ENCODE data around the gene ZBTB45. TPM values are rescaled to one million over a fixed set of nuclear protein-coding genes. Genes with fewer than 3 reads are reported as not detected.
"Not testable (repeated sequence)": the region's sequence is repeated elsewhere in the genome, so short reads cannot be mapped to it uniquely, and the experiment has no call there.

The ZBTB45 gene
- total and polyA plus RNA-seq, 2 experiments from 2014 or later, result 26.3 to 29.4 TPM

DNA sequence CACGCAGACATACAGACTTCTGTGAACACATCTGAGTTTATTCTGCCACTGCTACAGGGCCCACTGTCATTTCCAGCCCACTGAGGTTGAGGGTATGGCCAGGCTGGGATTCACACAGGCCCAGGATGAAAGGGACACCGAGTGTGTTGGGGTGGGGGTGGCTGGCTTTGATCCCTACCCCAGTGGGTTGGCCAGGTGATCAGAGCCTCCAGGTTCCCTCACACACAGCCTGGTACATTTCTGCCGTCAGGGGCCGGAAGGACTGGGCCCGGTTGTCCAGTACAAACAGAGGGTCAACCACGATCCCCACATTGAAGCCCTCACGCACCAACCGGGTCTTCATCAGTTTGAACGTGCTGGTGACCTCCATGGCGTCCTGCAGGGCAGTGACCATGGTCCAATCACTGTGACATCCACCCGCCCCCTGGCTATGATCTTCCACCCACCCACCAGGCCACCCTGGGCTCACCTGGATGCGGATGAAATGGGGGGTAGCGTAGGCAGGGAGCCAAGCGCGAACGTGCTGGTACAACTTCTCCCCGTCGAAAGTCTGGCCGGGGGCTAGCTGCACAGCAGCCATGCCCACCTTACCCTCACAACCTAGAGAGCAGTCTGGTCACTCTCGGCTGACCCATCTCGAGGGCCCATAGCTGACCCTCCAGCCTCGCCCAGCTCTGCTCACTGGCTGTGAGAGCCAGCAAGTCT, 21.1 kb downstream of the ZBTB45 start:
- no peaks in the 10 kb centered on the region for H3K36me3 ChIP-seq
- H3K27me3 ChIP-seq, result no peaks in the 10 kb centered on the region
- no peak overlapping the region for H3K27ac ChIP-seq
- peak overlapping the region; percentile 36 for H3K4me3 ChIP-seq
- no peak for TF ChIP-seq CTCF (IDR thresholded peaks at IDR 0.05; ENCODE audit: low read depth, low read length)
- H3K4me1 ChIP-seq (ENCODE audit: low read depth), result peaks cover 9% of the 10 kb centered on the region
- no peak for DNase-seq (ENCODE audit: low read depth in 1 of 2, low spot score in 1 of 2)
- no peaks in the 10 kb centered on the region for H3K9me3 ChIP-seq (ENCODE audit: low read depth)

DNA sequence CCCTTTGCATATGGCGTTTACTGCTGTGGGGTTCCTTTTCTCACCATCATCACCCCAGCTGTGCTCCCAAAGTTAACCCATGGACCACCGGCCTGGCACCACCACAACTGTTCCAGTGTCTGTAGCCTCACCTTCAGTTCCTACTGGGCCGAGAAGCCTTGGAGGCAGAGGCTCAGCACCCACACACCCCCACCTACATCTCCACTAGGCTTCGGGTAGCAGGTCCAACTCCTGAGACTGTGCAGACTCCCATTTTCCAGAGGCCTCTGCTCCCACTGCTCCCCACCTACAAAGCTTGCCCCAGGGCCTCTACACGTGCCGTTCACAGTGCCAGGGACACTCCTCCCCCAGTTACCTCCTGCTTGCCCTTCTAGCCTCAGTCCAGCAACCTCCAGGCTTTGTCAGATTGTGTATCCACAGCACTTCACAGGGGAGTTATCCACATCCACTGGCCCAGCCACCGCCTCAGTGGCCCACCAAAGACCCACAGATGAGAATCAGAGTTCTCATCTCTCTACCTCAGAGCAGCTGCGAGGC, 21.9 kb downstream of the ZBTB45 start:
- DNase-seq (ENCODE audit: low read depth in 1 of 2, low spot score in 1 of 2), result no peak
- no peak for TF ChIP-seq CTCF (IDR thresholded peaks at IDR 0.05; ENCODE audit: low read depth, low read length)
- no peaks in the 10 kb centered on the region for H3K9me3 ChIP-seq (ENCODE audit: low read depth)
- H3K4me1 ChIP-seq (ENCODE audit: low read depth), result peaks cover 9% of the 10 kb centered on the region
- no peak overlapping the region for H3K27ac ChIP-seq
- no peak overlapping the region for H3K4me3 ChIP-seq
- no peaks in the 10 kb centered on the region for H3K36me3 ChIP-seq
- H3K27me3 ChIP-seq, result no peaks in the 10 kb centered on the region

GRCh38 chr19:58492265-58492664, 27.3 kb downstream of the ZBTB45 start:
- no peak for TF ChIP-seq CTCF (IDR thresholded peaks at IDR 0.05; ENCODE audit: low read depth, low read length)
- no peak overlapping the region for H3K27ac ChIP-seq
- DNase-seq (ENCODE audit: low read depth in 1 of 2, low spot score in 1 of 2), result no peak
- no peaks in the 10 kb centered on the region for H3K9me3 ChIP-seq (ENCODE audit: low read depth)
- H3K36me3 ChIP-seq, result no peaks in the 10 kb centered on the region
- no peak overlapping the region for H3K4me3 ChIP-seq
- H3K4me1 ChIP-seq (ENCODE audit: low read depth), result no peaks in the 10 kb centered on the region
- H3K27me3 ChIP-seq, result no peaks in the 10 kb centered on the region

DNA sequence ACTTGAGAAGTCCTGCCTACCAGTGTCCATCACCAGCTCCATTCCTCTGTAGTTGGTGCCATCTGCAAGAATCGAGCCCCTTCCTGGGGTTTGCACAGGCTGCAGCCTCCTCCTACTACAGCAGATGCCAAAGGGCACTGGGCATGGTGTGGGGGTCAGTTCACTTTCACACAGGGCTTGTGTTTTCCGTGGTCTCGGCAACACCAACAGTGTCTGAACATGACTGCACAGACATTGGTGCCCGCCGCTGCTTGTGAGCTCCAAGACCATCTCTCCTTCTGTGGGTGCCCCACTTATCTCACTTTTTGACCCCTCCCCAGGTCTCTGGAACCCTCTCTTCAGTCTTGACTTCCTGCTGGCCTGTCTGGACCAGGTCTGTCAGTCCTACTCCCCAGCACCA, 28.2 kb downstream of the ZBTB45 start:
- Histone ChIP-seq H3K36me3 (no peaks in the 10 kb centered on the region), H3K4me1 (ENCODE audit: low read depth) (no peaks in the 10 kb centered on the region), H3K9me3 (ENCODE audit: low read depth) (no peaks in the 10 kb centered on the region), H3K4me3 (no peak overlapping the region), H3K27me3 (no peaks in the 10 kb centered on the region), H3K27ac (no peak overlapping the region)
- DNase-seq (ENCODE audit: low read depth in 1 of 2, low spot score in 1 of 2), result no peak
- no peak for TF ChIP-seq CTCF (IDR thresholded peaks at IDR 0.05; ENCODE audit: low read depth, low read length)

GRCh38 chr19:58484349-58484748, 35.3 kb downstream of the ZBTB45 start:
- not testable (repeated sequence) for H3K9me3 ChIP-seq (ENCODE audit: low read depth); H3K4me1 ChIP-seq (ENCODE audit: low read depth); DNase-seq (ENCODE audit: low read depth in 1 of 2, low spot score in 1 of 2); H3K27ac ChIP-seq; H3K36me3 ChIP-seq; H3K4me3 ChIP-seq; H3K27me3 ChIP-seq

DNA sequence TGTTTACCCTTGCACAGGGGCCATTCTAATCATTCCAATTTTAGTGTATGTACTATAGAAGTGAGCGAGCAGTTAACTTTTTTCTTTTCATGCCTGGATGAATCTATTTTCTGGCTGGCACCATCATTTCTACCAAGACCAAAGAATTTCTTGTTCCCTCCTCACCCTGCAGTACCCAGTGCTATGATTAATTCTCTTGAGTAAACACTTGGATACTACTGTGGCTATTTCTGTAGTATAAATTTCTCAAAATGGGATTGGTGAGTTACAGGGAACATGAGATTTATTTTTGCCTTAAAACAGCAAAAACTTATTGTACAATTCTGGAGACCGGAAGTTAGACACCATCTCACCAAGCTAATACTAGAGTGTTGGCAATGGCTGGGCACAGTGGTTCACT, 35.8 kb downstream of the ZBTB45 start:
- no peaks in the 10 kb centered on the region for H3K27me3 ChIP-seq
- DNase-seq (ENCODE audit: low read depth in 1 of 2, low spot score in 1 of 2), result no peak
- TF ChIP-seq CTCF (IDR thresholded peaks at IDR 0.05; ENCODE audit: low read depth, low read length), result no peak
- peaks cover 9% of the 10 kb centered on the region for H3K36me3 ChIP-seq
- no peak overlapping the region for H3K4me3 ChIP-seq
- no peak overlapping the region for H3K27ac ChIP-seq
- H3K4me1 ChIP-seq (ENCODE audit: low read depth), result no peaks in the 10 kb centered on the region
- H3K9me3 ChIP-seq (ENCODE audit: low read depth), result no peaks in the 10 kb centered on the region

Data from cardiac muscle cell (in vitro differentiated cells and primary cell).